ENCODE data around the gene RASA1. TPM values are rescaled to one million over a fixed set of nuclear protein-coding genes. Genes with fewer than 3 reads are reported as not detected.

The RASA1 gene
- 16.6 and 26.3 TPM in 2 replicates for total RNA-seq

GRCh38 chr5:87267574-87268125, at the start of gene RASA1:
RASA1 (plus strand) TSS chr5:87267883; CDS start chr5:87268452, 569 bp downstream.

GRCh38 chr5:87412630-87413342, 145.1 kb downstream of the RASA1 start, which contains the start of gene CCNH:
CCNH (minus strand) TSS chr5:87412930; CDS start chr5:87412794, 136 bp downstream.

Other genes with a start within 250 kb of the RASA1 start
- gene CCNH, start 145.0 kb downstream of the RASA1 start, total RNA-seq = 37.2 and 48.2 TPM in 2 replicates

All from pericardium fibroblast (primary cell).